Measurements from ENCODE around the gene MVK. TPM values are rescaled to one million over a fixed set of nuclear protein-coding genes. Genes with fewer than 3 reads are reported as not detected.

MVK gene
- total and polyA plus RNA-seq, 2 of the 4 experiments (the other 2 are of a cell fraction) = 6.6 to 11.5 TPM

GRCh38 chr12:109563291-109564284 lies 10.0 kb upstream of the MVK start:
- 0 out of 2 replicates have a peak, but pooled peaks cover 2% of the 10 kb centered on the region for H3K9me3 ChIP-seq (ENCODE audit: control insufficient read depth, insufficient read depth, low read length)

More at GRCh38 chr12:109563291-109564284, 10.0 kb upstream of the MVK start:
- Histone ChIP-seq H3K4ac (ENCODE audit: low read depth, low read length) (no peak overlapping the region), H3K4me2 (ENCODE audit: low read depth, low read length) (no peak overlapping the region), H2AK5ac (ENCODE audit: low read depth, low read length) (no peak overlapping the region), H3K27me3 (ENCODE audit: control insufficient read depth, insufficient read depth, low read length) (no peaks in the 10 kb centered on the region), H3K36me3 (ENCODE audit: control insufficient read depth, insufficient read depth, low read length) (peaks cover 6% of the 10 kb centered on the region), H3K27ac (ENCODE audit: insufficient read depth, low read length) (no peak overlapping the region), H2AK9ac (replicated peaks; ENCODE audit: low read depth, low read length, poor library complexity) (no peak overlapping the region), H3K9me1 (ENCODE audit: insufficient read depth, low read length) (no peaks in the 10 kb centered on the region), H3K18ac (ENCODE audit: low read depth, low read length) (no peak overlapping the region), H4K20me1 (ENCODE audit: insufficient read depth, low read length) (no peaks in the 10 kb centered on the region), H3K4me3 (ENCODE audit: insufficient read depth, low read depth, low read length) (no peak overlapping the region), H4K5ac (ENCODE audit: low read depth, low read length) (no peak overlapping the region), H4K91ac (ENCODE audit: insufficient read depth, low read depth, low read length) (no peak overlapping the region), H2BK120ac (ENCODE audit: low read depth, low read length) (no peak overlapping the region), H2AFZ (replicated peaks; ENCODE audit: low read length, poor library complexity) (no peak overlapping the region), H3K56ac (ENCODE audit: extremely low read depth, insufficient read depth, low read length) (no peak overlapping the region), H2BK20ac (ENCODE audit: low read depth, low read length) (no peak overlapping the region), H3K4me1 (ENCODE audit: control insufficient read depth, insufficient read depth, low read length) (no peaks in the 10 kb centered on the region), H2BK15ac (ENCODE audit: low read depth, low read length) (no peak overlapping the region), H3K79me1 (ENCODE audit: low read depth in 1 of 2, low read length in 2 of 2) (no peaks in the 10 kb centered on the region), H3K9ac (ENCODE audit: low read depth, low read length) (no peak overlapping the region), H3K23ac (ENCODE audit: low read depth, low read length) (no peak overlapping the region), H2BK5ac (ENCODE audit: low read depth, low read length, poor library complexity, severe bottlenecking) (no peak overlapping the region), H3K14ac (replicated peaks; ENCODE audit: low read depth, low read length) (no peak overlapping the region), H4K8ac (ENCODE audit: low read depth in 2 of 2, low read length in 2 of 2) (no peak overlapping the region)
- DNase-seq (no peak), ATAC-seq (ENCODE audit: low read depth) (no peak)
- intact Hi-C loops (cut with micrococcal nuclease) (no loop called here), dilution Hi-C loops (cut with HindIII; ENCODE audit: low sequenced_read_pairs, unreplicated experiment) (no loop called here), in situ Hi-C loops (cut with MboI; ENCODE audit: low sequenced_read_pairs) (no loop called here)
- ChIA-PET CTCF (no interaction called here), POLR2A (ENCODE audit: unreplicated experiment) (no interaction called here)
- no TSS peak for BruUV-seq (replicated peaks)
- TF ChIP-seq CHD1 (IDR thresholded peaks at IDR 0.05; ENCODE audit: low read depth, low read length) = no peak
- TF ChIP-seq, protein P1, sequence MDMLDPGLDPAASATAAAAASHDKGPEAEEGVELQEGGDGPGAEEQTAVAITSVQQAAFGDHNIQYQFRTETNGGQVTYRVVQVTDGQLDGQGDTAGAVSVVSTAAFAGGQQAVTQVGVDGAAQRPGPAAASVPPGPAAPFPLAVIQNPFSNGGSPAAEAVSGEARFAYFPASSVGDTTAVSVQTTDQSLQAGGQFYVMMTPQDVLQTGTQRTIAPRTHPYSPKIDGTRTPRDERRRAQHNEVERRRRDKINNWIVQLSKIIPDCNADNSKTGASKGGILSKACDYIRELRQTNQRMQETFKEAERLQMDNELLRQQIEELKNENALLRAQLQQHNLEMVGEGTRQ (IDR thresholded peaks at IDR 0.05; ENCODE audit: low read depth, low read length) = no peak
- TF ChIP-seq POLR2A (IDR thresholded peaks at IDR 0.05; ENCODE audit: low read depth, low read length) = no peak
- no peak for TF ChIP-seq MXI1 (IDR thresholded peaks at IDR 0.05; ENCODE audit: borderline replicate concordance, low read depth, low read length)
- TF ChIP-seq RFX5 (IDR thresholded peaks at IDR 0.05; ENCODE audit: low read depth, low read length) = no peak
- 86% methylated on average over 9 of the region's 30 CpGs; no CpG with 5 or more reads in 1 of the 2 experiments for WGBS, 2 experiments (ENCODE audit: extremely low coverage in 2 of 2, insufficient read length in 1 of 2)
